AG04450 (cell line): ENCODE data around the gene SORBS2. TPM values are rescaled to one million over a fixed set of nuclear protein-coding genes. Genes with fewer than 3 reads are reported as not detected.

Experiments used
- CTCF ChIA-PET: fragments of 300-600, 350-600 bp; formaldehyde crosslinking; extraction: SDS; loops from one replicate; lab custom pipeline; 2022; ENCODE audit warnings: antibody characterized with exemption, inconsistent platforms; lab: Charles Lee
- POLR2A ChIA-PET: fragments of 350-600 bp; formaldehyde crosslinking; extraction: SDS; loops from one replicate; lab custom pipeline; 2021; ENCODE audit warnings: antibody characterized with exemption, inconsistent platforms; lab: Yijun Ruan, JAX
- DNase-seq: peaks from one replicate; pipeline ENCODE4 v3.0.0-alpha.2; 2011; ENCODE audit warnings: low read depth, low spot score
- H3K27ac ChIP-seq: one replicate; pipeline ENCODE4 v1.5.1; 2012; ENCODE audit warnings: low read depth, low read length, control low read depth
- H3K27me3 ChIP-seq: one replicate; pipeline ENCODE4 v1.6.0; 2012; ENCODE audit warnings: low read length; ENCODE audit not compliant: control insufficient read depth, insufficient read depth
- H3K4me3 ChIP-seq: 2 replicates; pipeline ENCODE4 v1.5.1; 2011; ENCODE audit warnings: mild to moderate bottlenecking, low read depth, low read length, control low read depth
- H3K9me3 ChIP-seq: 2 replicates; pipeline ENCODE4 v1.5.1; 2012; ENCODE audit warnings: low read length; ENCODE audit not compliant: control insufficient read depth, insufficient read depth
- polyA plus RNA-seq: library from polyadenylated mRNA; depleted of rRNA; stranded (reverse); fragments of >200 nt; gene quantifications from 2 replicates; pipeline ENCODE4 v1.2.3, GENCODE V29; 2011
- TF ChIP-seq, protein P1 (sequence below): IDR thresholded peaks from 2 replicates; pipeline ENCODE4 v1.5.1; 2011; ENCODE audit warnings: low read depth, low read length, control low read depth, inconsistent platforms

The SORBS2 gene
- polyA plus RNA-seq, 1 experiment, result not detected

DNA sequence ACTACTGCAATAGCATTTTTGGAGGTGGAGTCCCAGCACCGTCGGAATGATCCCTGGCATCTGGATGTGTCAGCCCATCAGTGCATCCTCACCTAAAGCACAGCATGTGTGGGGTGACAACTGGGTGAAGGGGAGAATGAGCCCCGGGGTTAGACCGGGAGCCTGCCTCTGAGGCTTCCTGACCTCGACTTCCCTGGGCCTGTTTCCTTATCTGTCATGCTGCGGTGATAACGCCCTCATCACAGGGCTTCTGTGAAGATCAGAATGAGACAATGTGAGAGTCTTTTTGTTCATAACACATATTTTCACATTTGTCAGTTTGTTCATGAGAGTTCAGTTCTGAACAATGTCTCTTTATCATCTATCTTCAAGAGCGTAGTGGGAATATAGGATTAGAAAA lies 245.6 kb downstream of the SORBS2 start:
- Histone ChIP-seq H3K27ac (peak overlapping the region; percentile 93), H3K27me3 (no peaks in the 10 kb centered on the region), H3K9me3 (no peaks in the 10 kb centered on the region), H3K4me3 (no peak overlapping the region)
- TF ChIP-seq, protein P1, sequence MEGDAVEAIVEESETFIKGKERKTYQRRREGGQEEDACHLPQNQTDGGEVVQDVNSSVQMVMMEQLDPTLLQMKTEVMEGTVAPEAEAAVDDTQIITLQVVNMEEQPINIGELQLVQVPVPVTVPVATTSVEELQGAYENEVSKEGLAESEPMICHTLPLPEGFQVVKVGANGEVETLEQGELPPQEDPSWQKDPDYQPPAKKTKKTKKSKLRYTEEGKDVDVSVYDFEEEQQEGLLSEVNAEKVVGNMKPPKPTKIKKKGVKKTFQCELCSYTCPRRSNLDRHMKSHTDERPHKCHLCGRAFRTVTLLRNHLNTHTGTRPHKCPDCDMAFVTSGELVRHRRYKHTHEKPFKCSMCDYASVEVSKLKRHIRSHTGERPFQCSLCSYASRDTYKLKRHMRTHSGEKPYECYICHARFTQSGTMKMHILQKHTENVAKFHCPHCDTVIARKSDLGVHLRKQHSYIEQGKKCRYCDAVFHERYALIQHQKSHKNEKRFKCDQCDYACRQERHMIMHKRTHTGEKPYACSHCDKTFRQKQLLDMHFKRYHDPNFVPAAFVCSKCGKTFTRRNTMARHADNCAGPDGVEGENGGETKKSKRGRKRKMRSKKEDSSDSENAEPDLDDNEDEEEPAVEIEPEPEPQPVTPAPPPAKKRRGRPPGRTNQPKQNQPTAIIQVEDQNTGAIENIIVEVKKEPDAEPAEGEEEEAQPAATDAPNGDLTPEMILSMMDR, result no peak
- CTCF ChIA-PET, result interaction anchor here (1.2 kb wide), 1 partner anchor 32 kb away, joined by 6 read pairs; no protein-coding TSS in a partner anchor
- POLR2A ChIA-PET, result no interaction called here
- DNase-seq, result no peak

DNA sequence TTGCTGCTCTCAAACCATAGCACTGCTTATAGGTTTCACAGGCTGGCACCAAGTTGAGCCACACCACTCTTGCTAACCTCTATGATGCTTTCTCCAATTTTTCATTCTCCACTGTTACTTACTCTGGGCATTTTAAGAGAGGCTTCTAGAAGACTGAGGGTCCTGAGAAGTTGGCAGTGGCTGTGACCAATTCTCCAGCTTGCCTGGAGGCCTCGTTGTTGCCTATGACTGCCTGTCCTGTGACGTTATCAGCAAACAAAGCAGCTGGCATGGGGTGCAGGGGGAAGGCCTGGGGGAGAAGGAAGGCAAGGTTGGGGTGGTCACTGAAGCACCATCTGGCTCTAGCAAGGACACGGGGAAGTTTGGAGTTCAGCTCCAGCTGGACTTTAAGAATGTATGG lies 246.3 kb downstream of the SORBS2 start:
- Histone ChIP-seq H3K9me3 (no peaks in the 10 kb centered on the region), H3K27me3 (no peaks in the 10 kb centered on the region), H3K4me3 (no peak overlapping the region), H3K27ac (no peak overlapping the region)
- POLR2A ChIA-PET, result no interaction called here
- TF ChIP-seq, protein P1, result no peak
- DNase-seq, result no peak
- CTCF ChIA-PET, result no interaction called here

DNA sequence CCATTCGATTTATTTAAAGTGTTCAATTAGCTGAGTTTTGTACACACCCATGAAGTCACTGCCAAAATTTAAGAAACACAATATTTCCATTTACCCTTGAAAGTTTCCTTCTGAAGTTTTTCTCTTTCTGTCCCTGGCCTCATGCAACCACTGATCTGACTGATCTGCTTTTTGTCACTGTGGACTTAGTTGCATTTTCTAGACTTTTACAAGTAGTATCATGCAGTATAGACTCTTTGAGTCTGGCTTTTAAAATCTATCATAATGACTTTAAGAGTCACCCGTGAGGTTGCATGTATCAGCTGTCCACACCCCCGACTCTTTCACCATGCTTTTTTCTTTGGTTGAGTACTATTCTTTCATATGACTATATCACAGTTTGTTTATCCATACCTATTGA lies 247.6 kb downstream of the SORBS2 start:
- no peak overlapping the region for H3K27ac ChIP-seq
- H3K27me3 ChIP-seq, result no peaks in the 10 kb centered on the region
- H3K9me3 ChIP-seq, result 0 out of 2 replicates have a peak, but pooled peaks cover 3% of the 10 kb centered on the region
- TF ChIP-seq, protein P1, result no peak
- no peak for DNase-seq
- ChIA-PET POLR2A (no interaction called here), CTCF (no interaction called here)
- H3K4me3 ChIP-seq, result no peak overlapping the region

DNA sequence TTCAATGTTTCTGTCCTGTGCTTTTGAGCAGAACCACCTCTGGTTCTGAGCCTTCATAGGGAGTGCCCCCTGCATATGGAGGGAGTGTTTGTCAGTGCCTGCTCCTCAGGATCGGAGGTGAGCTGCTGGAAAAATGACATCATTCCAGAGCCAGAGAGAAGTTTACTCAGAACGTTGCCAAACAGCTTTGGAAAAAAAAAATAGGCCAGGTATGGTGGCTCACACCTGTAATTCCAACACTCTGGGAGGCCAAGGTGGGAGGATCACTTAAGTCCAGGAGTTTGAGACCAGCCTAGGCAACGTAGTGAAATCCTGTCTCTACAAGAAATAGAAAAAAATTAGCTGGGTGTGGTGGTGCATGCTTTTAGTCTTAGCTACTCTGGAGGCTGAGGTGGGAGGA lies 249.5 kb downstream of the SORBS2 start:
- ChIA-PET POLR2A (no interaction called here), CTCF (interaction anchor here (0.6 kb wide), 1 partner anchor 1843 kb away, joined by 3 read pairs; no protein-coding TSS in a partner anchor)
- Histone ChIP-seq H3K9me3 (0 out of 2 replicates have a peak, but pooled peaks cover 3% of the 10 kb centered on the region), H3K27ac (no peak overlapping the region), H3K27me3 (no peaks in the 10 kb centered on the region), H3K4me3 (no peak overlapping the region)
- TF ChIP-seq, protein P1, result no peak
- DNase-seq, result no peak

DNA sequence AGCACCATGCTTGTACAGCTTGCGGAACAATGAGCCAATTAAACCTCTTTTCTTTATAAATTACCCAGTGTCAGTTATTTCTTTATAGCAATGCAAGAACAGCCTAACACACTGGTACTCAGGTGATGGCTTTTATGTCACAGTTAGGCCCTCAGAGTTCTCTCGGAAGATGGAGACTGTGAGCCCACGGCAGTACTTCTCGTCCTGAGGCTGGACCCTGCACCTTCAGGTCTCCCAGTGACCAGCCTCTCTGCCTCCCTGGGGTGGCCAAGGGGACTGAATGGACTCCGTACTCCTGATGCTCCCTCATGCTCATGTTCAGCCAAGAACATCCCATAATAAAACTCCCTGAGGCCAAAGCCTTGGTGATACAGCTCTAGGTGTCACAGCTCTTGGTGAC lies 251.7 kb downstream of the SORBS2 start:
- no peak for DNase-seq
- H3K4me3 ChIP-seq, result no peak overlapping the region
- ChIA-PET POLR2A (no interaction called here), CTCF (interaction anchor here (0.6 kb wide), 1 partner anchor 911 kb away, joined by 4 read pairs; the partner anchor contains the start of genes CASP3 and PRIMPOL)
- H3K27me3 ChIP-seq, result no peaks in the 10 kb centered on the region
- 0 out of 2 replicates have a peak, but pooled peaks cover 3% of the 10 kb centered on the region for H3K9me3 ChIP-seq
- no peak overlapping the region for H3K27ac ChIP-seq
- TF ChIP-seq, protein P1, result no peak
